ENCODE data around the gene GADD45G.

Gene GADD45G

GRCh38 chr9:89626741-89627265, 22.0 kb downstream of the GADD45G start:
- DNase-seq (ENCODE audit: insufficient read length, low spot score) = no peak

GRCh38 chr9:89628601-89629000, 23.8 kb downstream of the GADD45G start:
- no peak for FAIRE-seq

More at GRCh38 chr9:89626741-89627265, 22.0 kb downstream of the GADD45G start:
- FAIRE-seq = no peak

DNA sequence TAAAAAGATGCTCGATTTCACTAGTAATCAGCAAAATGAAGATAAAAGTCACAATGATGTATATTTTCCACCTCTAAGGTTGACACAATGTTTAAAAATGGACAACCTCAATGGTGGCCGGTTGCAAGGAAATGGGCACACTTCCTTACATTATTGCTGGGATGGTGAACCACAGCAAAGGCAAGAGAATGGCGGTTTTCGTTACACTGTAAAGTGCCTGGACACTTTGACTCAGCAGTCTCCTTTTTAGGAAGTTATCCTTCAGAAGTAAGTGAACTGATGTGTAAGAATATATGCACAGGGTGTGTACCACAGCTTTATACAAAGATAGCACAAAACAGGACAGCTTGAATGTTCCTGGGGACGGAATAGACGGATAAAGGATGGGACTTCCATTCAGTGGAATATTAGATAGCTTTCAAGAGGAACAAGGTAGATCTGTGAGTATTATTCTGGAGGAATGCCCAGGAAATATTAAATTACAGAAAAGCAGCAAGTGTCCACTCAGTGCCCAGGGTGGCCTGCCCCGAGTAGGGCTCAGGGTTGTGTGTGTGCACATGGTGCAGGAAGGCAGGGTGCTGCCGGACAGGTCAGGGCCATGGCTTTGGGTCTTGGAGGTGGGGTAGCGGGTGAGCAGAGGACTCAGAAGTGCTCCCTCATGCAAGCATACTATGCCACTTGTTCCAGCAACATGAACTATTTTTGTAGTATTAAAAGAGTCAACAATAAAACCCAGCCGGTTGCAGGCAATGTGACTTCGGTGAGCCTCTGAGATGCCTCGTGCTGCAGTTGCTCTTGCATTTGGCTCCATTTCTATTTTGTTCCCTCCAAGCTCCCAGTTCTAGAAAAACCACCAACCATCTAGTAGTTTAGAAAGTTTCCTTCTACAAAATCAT, 24.5 kb downstream of the GADD45G start:
- DNase-seq (ENCODE audit: insufficient read length, low spot score) (no peak), FAIRE-seq (no peak)

More at GRCh38 chr9:89628601-89629000, 23.8 kb downstream of the GADD45G start:
- DNase-seq (ENCODE audit: insufficient read length, low spot score) = no peak

- no peak for FAIRE-seq
- DNase-seq (ENCODE audit: insufficient read length, low spot score) = no peak
Observed at GRCh38 chr9:89630508-89630907, 25.7 kb downstream of the GADD45G start.

- FAIRE-seq (no peak), DNase-seq (ENCODE audit: insufficient read length, low spot score) (no peak)
Observed at GRCh38 chr9:89631384-89631783, 26.6 kb downstream of the GADD45G start.

DNA sequence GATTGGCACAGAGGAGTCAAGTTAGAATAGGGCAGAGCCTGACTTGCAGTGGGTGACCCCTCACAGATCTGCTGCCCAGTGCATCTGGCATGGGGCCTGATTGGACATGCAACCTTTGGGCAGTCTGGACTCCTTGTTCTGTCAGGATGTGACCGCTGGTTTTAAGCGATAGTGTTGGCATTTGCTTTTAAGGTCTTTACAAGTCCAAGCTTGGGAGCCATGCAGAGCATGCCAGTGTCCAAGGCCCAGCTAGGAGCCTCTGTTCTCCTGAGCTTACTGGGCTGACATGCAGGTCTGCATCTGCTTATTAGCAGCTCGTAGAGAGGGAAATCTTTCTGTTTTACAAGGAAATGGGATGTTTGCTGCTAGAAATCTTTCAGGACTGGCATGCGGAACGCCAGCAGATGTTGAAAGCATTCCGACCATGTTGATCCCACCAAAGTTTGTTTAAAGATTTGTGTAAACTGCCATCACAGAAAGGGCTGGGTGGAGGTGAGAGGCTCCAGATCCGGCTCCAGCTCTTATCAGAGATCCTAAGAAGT, 27.5 kb downstream of the GADD45G start:
- DNase-seq (ENCODE audit: insufficient read length, low spot score) (no peak), FAIRE-seq (no peak)

DNA sequence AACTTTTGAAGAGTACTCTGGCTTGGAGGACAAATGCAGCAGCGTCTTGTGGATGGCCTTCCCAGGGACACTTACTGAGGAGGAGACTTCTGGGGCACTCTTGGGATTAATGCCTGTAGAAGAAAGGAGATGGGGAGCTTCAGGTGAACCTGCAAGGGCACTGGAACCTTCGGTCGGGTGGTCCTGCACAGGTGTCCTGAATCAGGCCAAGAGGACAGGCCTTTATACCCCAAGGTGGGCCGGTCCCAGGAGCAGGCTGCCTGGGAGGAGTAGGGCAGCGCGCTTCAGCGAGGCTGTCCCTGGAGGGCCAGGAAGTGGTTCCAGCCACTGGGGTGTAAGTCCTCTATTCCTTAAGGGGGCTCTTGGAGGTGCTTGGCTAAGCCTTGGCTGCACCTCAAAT, 27.9 kb downstream of the GADD45G start:
- DNase-seq (ENCODE audit: insufficient read length, low spot score) (no peak), FAIRE-seq (no peak)

DNA sequence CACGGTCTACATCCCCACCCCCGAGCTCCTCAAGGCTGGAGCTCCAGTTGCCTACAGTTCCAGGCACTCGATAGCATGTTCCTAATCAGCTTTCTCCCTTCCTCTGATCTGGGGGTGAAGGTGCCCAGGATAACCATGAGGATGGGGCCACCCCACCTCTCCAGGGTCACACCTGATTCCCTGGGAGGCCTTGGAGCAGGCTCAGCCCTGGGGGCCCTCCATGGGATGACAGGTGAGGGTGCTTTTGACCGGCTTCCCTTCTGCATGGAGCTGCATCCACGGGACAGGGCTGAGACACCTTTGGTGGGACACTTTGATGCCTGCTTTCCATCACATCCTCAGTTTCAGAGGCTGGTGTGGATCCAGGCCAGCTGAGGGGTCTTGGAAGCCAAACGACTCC, 28.6 kb downstream of the GADD45G start:
- no peak for DNase-seq (ENCODE audit: insufficient read length, low spot score)
- FAIRE-seq = no peak

DNA sequence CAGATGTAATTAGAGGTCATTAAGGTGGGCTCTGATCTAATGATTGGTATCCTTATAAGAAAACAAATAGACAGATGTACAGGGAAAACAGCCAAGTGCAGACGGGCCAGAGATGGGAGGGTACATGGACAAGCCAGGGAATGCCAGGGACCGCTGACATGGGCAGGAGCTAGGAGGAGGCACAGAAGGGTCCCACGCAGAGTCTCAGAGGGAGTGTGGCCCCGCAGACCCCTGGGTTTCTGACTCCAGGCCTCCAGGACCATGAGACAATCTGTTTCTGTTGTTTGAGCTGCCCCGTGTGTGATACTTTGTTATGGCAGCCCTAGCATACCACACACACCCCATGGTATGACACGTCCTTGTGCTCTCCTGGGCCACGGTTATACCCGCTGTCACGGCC, 29.1 kb downstream of the GADD45G start:
- DNase-seq (ENCODE audit: insufficient read length, low spot score) (no peak), FAIRE-seq (no peak)

DNA sequence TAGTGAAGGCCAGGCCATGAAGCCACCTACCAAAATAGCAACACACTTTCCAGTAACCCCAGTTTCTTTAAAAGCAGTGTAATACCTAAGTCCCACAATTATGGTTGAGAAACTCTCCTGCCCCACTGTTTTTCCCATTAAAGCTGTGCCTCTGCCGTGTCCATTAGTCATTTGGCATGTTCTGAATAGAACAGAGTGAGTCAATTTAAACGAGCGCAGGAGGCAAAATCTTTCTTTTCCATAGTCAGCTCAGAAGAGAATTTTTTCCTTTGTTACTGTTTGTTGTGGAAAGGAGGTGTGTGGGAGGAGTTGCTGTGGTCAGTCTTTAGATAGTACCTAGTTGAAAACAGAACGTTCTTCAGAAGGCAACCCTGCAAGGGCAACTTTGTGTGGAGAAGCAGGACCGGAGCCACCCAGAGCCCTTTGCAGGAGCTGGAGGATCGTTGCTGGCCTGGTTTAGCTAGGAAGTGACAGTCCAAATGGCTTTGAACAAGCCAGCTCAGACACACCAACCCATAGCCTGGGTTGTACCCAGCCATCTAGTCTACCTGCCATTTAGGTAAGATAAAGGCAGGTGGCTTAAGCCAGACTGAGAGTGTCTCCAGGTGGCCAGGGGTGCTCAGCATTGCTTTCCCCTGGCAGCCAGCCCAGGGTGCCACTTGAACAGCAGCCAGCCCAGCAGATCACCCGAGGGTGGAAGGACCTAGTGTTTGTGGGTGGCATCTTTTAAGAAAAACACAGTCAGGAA, 30.4 kb downstream of the GADD45G start:
- FAIRE-seq (no peak), DNase-seq (ENCODE audit: insufficient read length, low spot score) (no peak)

DNA sequence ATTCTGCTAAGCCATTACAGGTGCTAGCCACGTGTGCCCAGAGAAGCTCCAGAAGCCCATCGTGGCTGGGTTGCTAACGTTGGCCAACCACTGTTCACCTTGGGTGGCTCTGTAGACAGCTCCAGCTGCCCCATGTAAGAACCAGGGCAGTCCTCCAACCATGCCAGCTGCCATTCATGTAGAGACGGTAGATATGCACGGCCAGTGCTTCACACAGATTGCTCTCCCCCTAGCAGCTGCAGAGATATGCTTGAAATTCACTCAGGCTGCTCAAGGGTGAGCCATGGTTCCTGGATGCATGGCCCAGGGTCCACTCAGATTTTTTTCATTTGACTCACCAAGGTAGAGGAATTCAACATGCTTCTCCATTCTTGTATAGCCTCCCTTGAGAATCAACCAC, 31.0 kb downstream of the GADD45G start:
- DNase-seq (ENCODE audit: insufficient read length, low spot score) (no peak), FAIRE-seq (no peak)

DNA sequence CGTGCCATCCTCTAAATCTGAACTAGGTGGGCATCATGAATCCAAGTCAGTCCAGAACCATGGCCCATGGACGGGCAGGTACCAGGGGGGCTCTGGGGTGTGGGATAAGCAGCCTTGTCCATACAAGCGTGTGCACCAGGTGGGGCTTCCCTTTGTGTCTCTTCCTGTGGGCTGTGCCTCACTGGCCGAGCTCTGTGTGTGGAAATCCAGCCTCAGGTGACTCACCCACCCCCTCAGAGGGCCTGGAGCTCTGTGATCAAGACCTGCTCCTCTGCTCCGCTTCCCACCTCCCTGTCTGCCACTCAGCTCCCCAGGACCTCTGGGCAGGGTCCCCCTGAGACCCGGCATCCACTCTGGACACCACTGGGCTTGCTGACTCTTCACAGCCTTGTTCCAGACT, 33.0 kb downstream of the GADD45G start:
- FAIRE-seq = no peak

GRCh38 chr9:89638359-89638758, 33.5 kb downstream of the GADD45G start:
- FAIRE-seq (no peak), DNase-seq (ENCODE audit: insufficient read length, low spot score) (no peak)

More for the DNA sequence above, 33.0 kb downstream of the GADD45G start:
- no peak for DNase-seq (ENCODE audit: insufficient read length, low spot score)

DNA sequence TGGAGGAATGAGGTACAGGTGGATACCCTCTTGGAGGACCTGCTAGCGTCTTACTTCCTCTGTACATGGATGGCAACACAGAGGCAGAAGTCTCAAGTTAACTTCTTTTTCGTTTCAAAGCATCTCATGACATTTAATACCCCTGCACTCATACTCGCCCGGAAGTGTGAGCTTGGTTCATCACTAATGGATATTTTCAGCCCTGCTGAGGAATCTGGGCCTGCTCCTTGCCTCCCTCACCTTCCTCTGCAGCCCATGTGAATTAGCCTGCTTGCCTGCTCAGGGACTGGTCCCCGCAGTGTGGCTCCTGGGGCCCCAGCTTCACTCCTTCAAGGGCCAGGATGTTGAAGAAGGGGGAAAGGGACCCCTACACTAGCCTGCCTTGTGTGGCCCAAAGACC, 34.1 kb downstream of the GADD45G start:
- DNase-seq (ENCODE audit: insufficient read length, low spot score) (no peak), FAIRE-seq (no peak)

- no peak for DNase-seq (ENCODE audit: insufficient read length, low spot score)
Observed at GRCh38 chr9:89639367-89639795, 34.6 kb downstream of the GADD45G start.

GRCh38 chr9:89639961-89640360, 35.1 kb downstream of the GADD45G start:
- no peak for FAIRE-seq
- no peak for DNase-seq (ENCODE audit: insufficient read length, low spot score)

More at GRCh38 chr9:89639367-89639795, 34.6 kb downstream of the GADD45G start:
- FAIRE-seq = no peak

DNA sequence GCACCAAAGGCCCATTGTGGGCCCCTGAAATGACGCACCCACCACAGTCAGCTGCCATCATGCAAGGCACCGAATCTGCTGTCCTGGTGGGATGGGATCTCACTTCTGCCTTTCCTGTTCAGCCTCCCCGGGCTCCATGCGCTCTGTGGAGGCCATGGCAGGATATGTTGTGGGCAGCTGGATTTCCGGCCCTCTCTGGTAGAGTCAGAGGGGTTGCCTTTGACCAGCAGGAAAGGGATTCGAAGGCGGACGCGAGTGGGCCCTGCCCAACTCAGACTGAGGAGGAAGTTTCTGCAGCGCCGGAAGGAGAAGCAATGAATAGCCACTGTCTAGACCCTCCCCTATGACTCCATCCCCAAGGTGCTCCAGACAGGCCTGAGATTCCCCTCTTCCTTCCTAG, 35.5 kb downstream of the GADD45G start:
- DNase-seq (ENCODE audit: insufficient read length, low spot score) (no peak), FAIRE-seq (no peak)

- no peak for FAIRE-seq
Observed at GRCh38 chr9:89640801-89641200, 36.0 kb downstream of the GADD45G start.

DNA sequence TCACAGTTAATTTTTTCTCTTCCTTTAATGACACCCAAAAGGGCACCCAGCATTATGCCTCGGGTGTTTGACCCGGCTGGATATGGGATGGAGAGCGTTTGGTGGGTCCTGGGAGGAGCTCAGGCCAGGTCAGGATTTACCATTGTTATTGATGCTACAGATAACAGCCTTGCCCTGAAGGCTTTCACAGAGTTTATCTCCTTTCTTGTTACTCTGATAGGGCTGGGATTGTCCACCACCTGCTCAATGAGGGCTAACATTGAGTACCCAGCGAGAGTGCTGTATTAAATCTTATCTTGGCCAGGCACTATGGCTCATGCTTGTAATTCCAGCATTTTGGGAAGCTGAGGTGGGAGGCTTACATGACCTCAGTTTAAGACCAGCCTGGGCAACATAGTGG, 37.2 kb downstream of the GADD45G start:
- no peak for DNase-seq (ENCODE audit: insufficient read length, low spot score)
- FAIRE-seq = no peak

More at GRCh38 chr9:89640801-89641200, 36.0 kb downstream of the GADD45G start:
- no peak for DNase-seq (ENCODE audit: insufficient read length, low spot score)

DNA sequence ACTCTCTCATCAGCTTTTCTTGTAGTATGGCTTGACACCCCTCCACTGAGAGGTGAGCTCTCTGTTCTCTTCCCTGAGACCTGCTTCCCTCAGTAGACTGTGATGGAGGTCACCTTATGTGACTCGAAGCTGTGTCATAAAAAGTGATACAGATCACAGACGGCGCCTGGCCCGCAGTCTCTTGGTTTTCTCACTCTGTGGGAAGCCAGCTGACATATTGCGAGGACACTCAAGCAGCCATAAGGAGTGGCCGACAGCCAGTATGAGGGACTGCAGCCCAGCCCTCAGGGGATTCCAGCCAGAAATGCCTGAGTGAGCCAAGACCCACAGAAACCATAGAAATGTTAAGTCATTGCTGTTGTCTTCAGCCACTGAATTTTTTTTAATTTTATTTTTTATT, 38.0 kb downstream of the GADD45G start:
- FAIRE-seq = no peak

More for the DNA sequence above, 38.0 kb downstream of the GADD45G start:
- DNase-seq (ENCODE audit: insufficient read length, low spot score) = no peak
